GM19240 (cell line): ENCODE measurements around the gene GFOD1.
"Not testable (repeated sequence)": the region's sequence is repeated elsewhere in the genome, so short reads cannot be mapped to it uniquely, and the experiment has no call there.

Experiments
- DNase-seq: peaks from one replicate; pipeline ENCODE4 v3.0.0; 2011; ENCODE audit warnings: low spot score; ENCODE audit not compliant: insufficient read length

The GFOD1 gene

GRCh38 chr6:13511913-13512717 is 24.7 kb upstream of the GFOD1 start:
- DNase-seq = no peak

GRCh38 chr6:13511141-13511571 is 23.8 kb upstream of the GFOD1 start:
- DNase-seq = not testable (repeated sequence)

- DNase-seq = not testable (repeated sequence)
These were observed 23.0 kb upstream of the GFOD1 start for GRCh38 chr6:13510433-13510832.

- no peak for DNase-seq
These were observed 21.6 kb upstream of the GFOD1 start for GRCh38 chr6:13508711-13509705.

GRCh38 chr6:13507306-13507860 is 20.0 kb upstream of the GFOD1 start:
- no peak for DNase-seq

GRCh38 chr6:13505345-13505734 is 17.9 kb upstream of the GFOD1 start:
- DNase-seq = no peak

- no peak for DNase-seq
These were observed 17.4 kb upstream of the GFOD1 start for GRCh38 chr6:13504611-13505344.

- no peak for DNase-seq
These were observed 13.5 kb upstream of the GFOD1 start for GRCh38 chr6:13500915-13501314.

GRCh38 chr6:13500264-13500663 is 12.9 kb upstream of the GFOD1 start:
- DNase-seq = no peak

- DNase-seq = no peak
These were observed 9.3 kb upstream of the GFOD1 start for GRCh38 chr6:13496513-13497190.

GRCh38 chr6:13495818-13496217 is 8.4 kb upstream of the GFOD1 start:
- no peak for DNase-seq

GRCh38 chr6:13495112-13495776 is 7.8 kb upstream of the GFOD1 start:
- no peak for DNase-seq

GRCh38 chr6:13494137-13494536 is 6.7 kb upstream of the GFOD1 start:
- no peak for DNase-seq

- no peak for DNase-seq
These were observed 5.7 kb upstream of the GFOD1 start for GRCh38 chr6:13493147-13493546.

GRCh38 chr6:13492357-13492756 is 5.0 kb upstream of the GFOD1 start:
- DNase-seq = no peak

- no peak for DNase-seq
These were observed 4.1 kb upstream of the GFOD1 start for GRCh38 chr6:13491538-13491937.

- DNase-seq = no peak
These were observed 3.0 kb upstream of the GFOD1 start for GRCh38 chr6:13490402-13490801.

GRCh38 chr6:13488896-13489237 is 1.5 kb upstream of the GFOD1 start:
- DNase-seq = no peak

GRCh38 chr6:13488015-13488895 is 855 bp upstream of the GFOD1 start:
- DNase-seq = no peak
